ENCODE measurements around the gene RNF13.

RNF13 gene

DNA sequence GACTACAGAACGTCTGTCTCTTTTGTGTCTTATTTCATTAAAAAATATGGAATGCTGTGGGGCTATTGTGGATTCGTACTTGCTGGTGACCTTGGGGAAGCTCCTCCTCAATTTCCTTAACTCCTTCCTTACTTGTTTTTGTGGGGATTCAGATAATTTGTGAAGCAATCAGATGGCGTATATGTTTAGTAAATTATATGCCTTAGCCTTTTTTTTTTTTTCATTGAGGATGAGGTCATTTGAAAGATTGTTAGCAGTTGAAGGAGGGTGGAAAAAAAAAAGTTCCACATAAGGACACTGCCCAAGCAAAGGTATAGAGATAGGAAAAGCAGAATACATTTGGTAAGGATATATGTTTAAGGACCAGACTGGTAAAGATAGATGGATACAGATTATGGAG lies 3.3 kb downstream of the RNF13 start:
- TF ChIP-seq ZNF70 (CRISPR knock-in tag; IDR thresholded peaks at IDR 0.05) (no peak), OSR1 (CRISPR knock-in tag; IDR thresholded peaks at IDR 0.05) (no peak), PPARA (CRISPR knock-in tag; IDR thresholded peaks at IDR 0.05; ENCODE audit: borderline replicate concordance) (no peak), ZFP30 (CRISPR knock-in tag; IDR thresholded peaks at IDR 0.05) (no peak), GLIS3 (CRISPR knock-in tag; IDR thresholded peaks at IDR 0.05) (no peak), ZC3H10 (CRISPR knock-in tag; IDR thresholded peaks at IDR 0.05) (no peak), ISL1 (CRISPR knock-in tag; IDR thresholded peaks at IDR 0.05) (no peak), ZFP3 (CRISPR knock-in tag; IDR thresholded peaks at IDR 0.05) (no peak), TOX (CRISPR knock-in tag; IDR thresholded peaks at IDR 0.05; ENCODE audit: borderline replicate concordance) (no peak), ZNF565 (CRISPR knock-in tag; conservative IDR thresholded peaks at IDR 0.05; ENCODE audit: low read depth) (no peak), SNAI2 (CRISPR knock-in tag; IDR thresholded peaks at IDR 0.05) (no peak), CSDC2 (CRISPR knock-in tag; IDR thresholded peaks at IDR 0.05) (no peak), TCF4 (CRISPR knock-in tag; IDR thresholded peaks at IDR 0.05; ENCODE audit: borderline replicate concordance) (no peak), ESRRG (CRISPR knock-in tag; IDR thresholded peaks at IDR 0.05) (no peak)
- TF ChIP-seq, protein P1, sequence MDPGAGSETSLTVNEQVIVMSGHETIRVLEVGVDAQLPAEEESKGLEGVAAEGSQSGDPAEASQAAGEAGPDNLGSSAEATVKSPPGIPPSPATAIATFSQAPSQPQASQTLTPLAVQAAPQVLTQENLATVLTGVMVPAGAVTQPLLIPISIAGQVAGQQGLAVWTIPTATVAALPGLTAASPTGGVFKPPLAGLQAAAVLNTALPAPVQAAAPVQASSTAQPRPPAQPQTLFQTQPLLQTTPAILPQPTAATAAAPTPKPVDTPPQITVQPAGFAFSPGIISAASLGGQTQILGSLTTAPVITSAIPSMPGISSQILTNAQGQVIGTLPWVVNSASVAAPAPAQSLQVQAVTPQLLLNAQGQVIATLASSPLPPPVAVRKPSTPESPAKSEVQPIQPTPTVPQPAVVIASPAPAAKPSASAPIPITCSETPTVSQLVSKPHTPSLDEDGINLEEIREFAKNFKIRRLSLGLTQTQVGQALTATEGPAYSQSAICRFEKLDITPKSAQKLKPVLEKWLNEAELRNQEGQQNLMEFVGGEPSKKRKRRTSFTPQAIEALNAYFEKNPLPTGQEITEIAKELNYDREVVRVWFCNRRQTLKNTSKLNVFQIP (CRISPR knock-in tag; IDR thresholded peaks at IDR 0.05; ENCODE audit: borderline replicate concordance, low read depth): no peak
- TF ChIP-seq, protein P2, sequence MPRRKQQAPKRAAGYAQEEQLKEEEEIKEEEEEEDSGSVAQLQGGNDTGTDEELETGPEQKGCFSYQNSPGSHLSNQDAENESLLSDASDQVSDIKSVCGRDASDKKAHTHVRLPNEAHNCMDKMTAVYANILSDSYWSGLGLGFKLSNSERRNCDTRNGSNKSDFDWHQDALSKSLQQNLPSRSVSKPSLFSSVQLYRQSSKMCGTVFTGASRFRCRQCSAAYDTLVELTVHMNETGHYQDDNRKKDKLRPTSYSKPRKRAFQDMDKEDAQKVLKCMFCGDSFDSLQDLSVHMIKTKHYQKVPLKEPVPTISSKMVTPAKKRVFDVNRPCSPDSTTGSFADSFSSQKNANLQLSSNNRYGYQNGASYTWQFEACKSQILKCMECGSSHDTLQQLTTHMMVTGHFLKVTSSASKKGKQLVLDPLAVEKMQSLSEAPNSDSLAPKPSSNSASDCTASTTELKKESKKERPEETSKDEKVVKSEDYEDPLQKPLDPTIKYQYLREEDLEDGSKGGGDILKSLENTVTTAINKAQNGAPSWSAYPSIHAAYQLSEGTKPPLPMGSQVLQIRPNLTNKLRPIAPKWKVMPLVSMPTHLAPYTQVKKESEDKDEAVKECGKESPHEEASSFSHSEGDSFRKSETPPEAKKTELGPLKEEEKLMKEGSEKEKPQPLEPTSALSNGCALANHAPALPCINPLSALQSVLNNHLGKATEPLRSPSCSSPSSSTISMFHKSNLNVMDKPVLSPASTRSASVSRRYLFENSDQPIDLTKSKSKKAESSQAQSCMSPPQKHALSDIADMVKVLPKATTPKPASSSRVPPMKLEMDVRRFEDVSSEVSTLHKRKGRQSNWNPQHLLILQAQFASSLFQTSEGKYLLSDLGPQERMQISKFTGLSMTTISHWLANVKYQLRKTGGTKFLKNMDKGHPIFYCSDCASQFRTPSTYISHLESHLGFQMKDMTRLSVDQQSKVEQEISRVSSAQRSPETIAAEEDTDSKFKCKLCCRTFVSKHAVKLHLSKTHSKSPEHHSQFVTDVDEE (CRISPR knock-in tag; IDR thresholded peaks at IDR 0.05): no peak
- TF ChIP-seq, protein P3, sequence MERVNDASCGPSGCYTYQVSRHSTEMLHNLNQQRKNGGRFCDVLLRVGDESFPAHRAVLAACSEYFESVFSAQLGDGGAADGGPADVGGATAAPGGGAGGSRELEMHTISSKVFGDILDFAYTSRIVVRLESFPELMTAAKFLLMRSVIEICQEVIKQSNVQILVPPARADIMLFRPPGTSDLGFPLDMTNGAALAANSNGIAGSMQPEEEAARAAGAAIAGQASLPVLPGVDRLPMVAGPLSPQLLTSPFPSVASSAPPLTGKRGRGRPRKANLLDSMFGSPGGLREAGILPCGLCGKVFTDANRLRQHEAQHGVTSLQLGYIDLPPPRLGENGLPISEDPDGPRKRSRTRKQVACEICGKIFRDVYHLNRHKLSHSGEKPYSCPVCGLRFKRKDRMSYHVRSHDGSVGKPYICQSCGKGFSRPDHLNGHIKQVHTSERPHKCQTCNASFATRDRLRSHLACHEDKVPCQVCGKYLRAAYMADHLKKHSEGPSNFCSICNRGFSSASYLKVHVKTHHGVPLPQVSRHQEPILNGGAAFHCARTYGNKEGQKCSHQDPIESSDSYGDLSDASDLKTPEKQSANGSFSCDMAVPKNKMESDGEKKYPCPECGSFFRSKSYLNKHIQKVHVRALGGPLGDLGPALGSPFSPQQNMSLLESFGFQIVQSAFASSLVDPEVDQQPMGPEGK (CRISPR knock-in tag; IDR thresholded peaks at IDR 0.05; ENCODE audit: borderline replicate concordance): no peak
- no peak for ATAC-seq

DNA sequence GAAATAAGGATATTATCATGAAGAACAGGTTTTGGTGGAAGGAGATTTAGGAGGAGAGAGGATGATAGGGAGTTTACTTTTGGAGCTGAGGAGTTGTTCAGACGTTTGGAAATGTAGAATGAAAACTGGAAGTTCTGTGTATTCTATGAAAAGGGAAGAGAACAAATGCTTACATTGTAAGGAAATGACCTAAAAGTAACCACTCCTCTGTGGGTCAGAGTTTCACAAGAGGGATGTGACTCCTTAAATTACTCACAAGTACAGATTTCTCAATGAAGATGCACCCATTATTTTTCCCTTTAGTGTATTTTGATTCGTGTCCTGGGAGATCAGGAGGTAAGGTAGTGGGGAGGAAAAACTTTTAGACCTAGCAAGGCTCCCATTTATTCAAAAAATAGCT lies 4.0 kb downstream of the RNF13 start:
- TF ChIP-seq TOX (CRISPR knock-in tag; IDR thresholded peaks at IDR 0.05; ENCODE audit: borderline replicate concordance) (no peak), ISL1 (CRISPR knock-in tag; IDR thresholded peaks at IDR 0.05) (no peak), BACH2 (CRISPR knock-in tag; IDR thresholded peaks at IDR 0.05; ENCODE audit: borderline replicate concordance) (no peak)
- TF ChIP-seq, protein P2 (CRISPR knock-in tag; IDR thresholded peaks at IDR 0.05): no peak
- TF ChIP-seq, protein P4, sequence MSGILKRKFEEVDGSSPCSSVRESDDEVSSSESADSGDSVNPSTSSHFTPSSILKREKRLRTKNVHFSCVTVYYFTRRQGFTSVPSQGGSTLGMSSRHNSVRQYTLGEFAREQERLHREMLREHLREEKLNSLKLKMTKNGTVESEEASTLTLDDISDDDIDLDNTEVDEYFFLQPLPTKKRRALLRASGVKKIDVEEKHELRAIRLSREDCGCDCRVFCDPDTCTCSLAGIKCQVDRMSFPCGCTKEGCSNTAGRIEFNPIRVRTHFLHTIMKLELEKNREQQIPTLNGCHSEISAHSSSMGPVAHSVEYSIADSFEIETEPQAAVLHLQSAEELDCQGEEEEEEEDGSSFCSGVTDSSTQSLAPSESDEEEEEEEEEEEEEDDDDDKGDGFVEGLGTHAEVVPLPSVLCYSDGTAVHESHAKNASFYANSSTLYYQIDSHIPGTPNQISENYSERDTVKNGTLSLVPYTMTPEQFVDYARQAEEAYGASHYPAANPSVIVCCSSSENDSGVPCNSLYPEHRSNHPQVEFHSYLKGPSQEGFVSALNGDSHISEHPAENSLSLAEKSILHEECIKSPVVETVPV (CRISPR knock-in tag; IDR thresholded peaks at IDR 0.05): no peak
- ATAC-seq: no peak

DNA sequence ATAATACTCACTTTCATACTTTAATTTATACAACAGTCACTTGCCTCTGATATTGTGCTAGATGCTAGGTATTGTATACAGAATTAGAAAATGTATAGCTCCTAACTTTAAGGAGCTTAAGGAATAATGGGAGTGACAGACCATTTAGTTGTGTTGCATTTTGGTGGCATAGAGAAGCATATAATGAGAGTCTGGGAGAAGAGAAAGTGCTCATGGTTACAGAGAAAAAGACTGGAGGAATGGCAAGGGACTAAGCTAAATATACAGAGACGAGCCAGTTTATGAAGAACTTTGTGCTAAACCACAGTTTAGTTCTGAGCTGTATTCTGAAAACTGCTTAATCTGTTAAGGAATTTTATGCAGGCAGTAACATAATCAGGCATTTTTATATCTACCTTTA lies 6.4 kb downstream of the RNF13 start:
- ATAC-seq: no peak
- TF ChIP-seq ARNTL (CRISPR knock-in tag; IDR thresholded peaks at IDR 0.05; ENCODE audit: borderline replicate concordance, low read depth) (no peak), RARB (CRISPR knock-in tag; IDR thresholded peaks at IDR 0.05) (no peak), SNAI2 (CRISPR knock-in tag; IDR thresholded peaks at IDR 0.05) (no peak), ZNF8 (CRISPR knock-in tag; IDR thresholded peaks at IDR 0.05) (no peak), ZNF70 (CRISPR knock-in tag; IDR thresholded peaks at IDR 0.05) (no peak), ZFP3 (CRISPR knock-in tag; IDR thresholded peaks at IDR 0.05) (no peak), TCF4 (CRISPR knock-in tag; IDR thresholded peaks at IDR 0.05; ENCODE audit: borderline replicate concordance) (no peak)
- TF ChIP-seq, protein P5, sequence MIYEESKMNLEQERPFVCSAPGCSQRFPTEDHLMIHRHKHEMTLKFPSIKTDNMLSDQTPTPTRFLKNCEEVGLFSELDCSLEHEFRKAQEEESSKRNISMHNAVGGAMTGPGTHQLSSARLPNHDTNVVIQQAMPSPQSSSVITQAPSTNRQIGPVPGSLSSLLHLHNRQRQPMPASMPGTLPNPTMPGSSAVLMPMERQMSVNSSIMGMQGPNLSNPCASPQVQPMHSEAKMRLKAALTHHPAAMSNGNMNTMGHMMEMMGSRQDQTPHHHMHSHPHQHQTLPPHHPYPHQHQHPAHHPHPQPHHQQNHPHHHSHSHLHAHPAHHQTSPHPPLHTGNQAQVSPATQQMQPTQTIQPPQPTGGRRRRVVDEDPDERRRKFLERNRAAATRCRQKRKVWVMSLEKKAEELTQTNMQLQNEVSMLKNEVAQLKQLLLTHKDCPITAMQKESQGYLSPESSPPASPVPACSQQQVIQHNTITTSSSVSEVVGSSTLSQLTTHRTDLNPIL (CRISPR knock-in tag; IDR thresholded peaks at IDR 0.05; ENCODE audit: low read depth): no peak
- TF ChIP-seq, protein P3 (CRISPR knock-in tag; IDR thresholded peaks at IDR 0.05; ENCODE audit: borderline replicate concordance): no peak
- TF ChIP-seq, protein P1 (CRISPR knock-in tag; IDR thresholded peaks at IDR 0.05; ENCODE audit: borderline replicate concordance, low read depth): no peak

Data from SK-N-SH treated with all-trans-retinoic acid at 6 μM for 48 hours (cell line).